HG03025 (cell line): Measurements from ENCODE around the gene NEDD4L.
A peak's percentile ranks its signal among the peaks of the same experiment; 100 is the strongest.
"Not testable (repeated sequence)": the region's sequence is repeated elsewhere in the genome, so short reads cannot be mapped to it uniquely, and the experiment has no call there.

Experiments used
- ATAC-seq: cut with Tn5 transposase; IDR thresholded peaks from one replicate; pipeline ENCODE4 v1.9.1; 2021; ENCODE audit warnings: mild to moderate bottlenecking, moderate library complexity; ENCODE audit not compliant: unreplicated experiment, low FRiP score

Gene NEDD4L

GRCh38 chr18:58043491-58044369 is at the start of gene NEDD4L:
NEDD4L (plus strand) TSS chr18:58044226; CDS start chr18:58044661, 435 bp downstream.
- ATAC-seq: peak; percentile 84

- ATAC-seq: no peak
Observed at GRCh38 chr18:57995331-57995730, 48.7 kb upstream of the NEDD4L start.

GRCh38 chr18:57996894-57997293 is 47.1 kb upstream of the NEDD4L start:
- ATAC-seq: not testable (repeated sequence)

- ATAC-seq: no peak
Observed at GRCh38 chr18:57997820-57998219, 46.2 kb upstream of the NEDD4L start.

- no peak for ATAC-seq
Observed at GRCh38 chr18:57998461-57998860, 45.6 kb upstream of the NEDD4L start.

- ATAC-seq: no peak
Observed at GRCh38 chr18:58004317-58004716, 39.7 kb upstream of the NEDD4L start.

GRCh38 chr18:58005011-58005410 is 39.0 kb upstream of the NEDD4L start:
- ATAC-seq: no peak

GRCh38 chr18:58005885-58006523 is 38.0 kb upstream of the NEDD4L start:
- ATAC-seq: no peak

GRCh38 chr18:58009166-58009565 is 34.9 kb upstream of the NEDD4L start:
- ATAC-seq: no peak

- no peak for ATAC-seq
Observed at GRCh38 chr18:58010265-58010664, 33.8 kb upstream of the NEDD4L start.

- no peak for ATAC-seq
Observed at GRCh38 chr18:58012356-58012755, 31.7 kb upstream of the NEDD4L start.

- ATAC-seq: no peak
Observed at GRCh38 chr18:58013241-58014211, 30.5 kb upstream of the NEDD4L start.

- peak; percentile 100 for ATAC-seq
Observed at GRCh38 chr18:58015065-58015780, 28.8 kb upstream of the NEDD4L start.

GRCh38 chr18:58017267-58017666 is 26.8 kb upstream of the NEDD4L start:
- no peak for ATAC-seq

GRCh38 chr18:58020567-58021107 is 23.4 kb upstream of the NEDD4L start:
- ATAC-seq: no peak

- ATAC-seq: no peak
Observed at GRCh38 chr18:58021504-58021903, 22.5 kb upstream of the NEDD4L start.

- ATAC-seq: no peak
Observed at GRCh38 chr18:58023108-58023507, 20.9 kb upstream of the NEDD4L start.

GRCh38 chr18:58024139-58024538 is 19.9 kb upstream of the NEDD4L start:
- ATAC-seq: no peak

GRCh38 chr18:58025205-58025604 is 18.8 kb upstream of the NEDD4L start:
- no peak for ATAC-seq

- ATAC-seq: no peak
Observed at GRCh38 chr18:58025733-58026132, 18.3 kb upstream of the NEDD4L start.
